Measurements from ENCODE around the gene RGS9. TPM values are rescaled to one million over a fixed set of nuclear protein-coding genes. Genes with fewer than 3 reads are reported as not detected.

Gene RGS9
- total and polyA plus RNA-seq, 2 experiments from 2014 or later: 12.8 to 29.6 TPM

GRCh38 chr17:65226227-65226626 is 89.1 kb downstream of the RGS9 start:
- Histone ChIP-seq H3K27ac (ENCODE audit: low read depth) (no peak overlapping the region), H4K20me1 (replicated peaks; ENCODE audit: insufficient read depth) (no peaks in the 10 kb centered on the region), H3K79me2 (replicated peaks; ENCODE audit: insufficient read depth) (no peaks in the 10 kb centered on the region), H3K4me3 (no peak overlapping the region), H3F3A (replicated peaks; ENCODE audit: low read depth) (no peaks in the 10 kb centered on the region), H3K4me2 (no peak overlapping the region), H2AFZ (no peak overlapping the region), H3K4me1 (ENCODE audit: insufficient read depth) (no peaks in the 10 kb centered on the region), H3K9me2 (ENCODE audit: insufficient read depth) (no peaks in the 10 kb centered on the region), H3K27me3 (ENCODE audit: insufficient read depth) (no peaks in the 10 kb centered on the region), H3K36me3 (ENCODE audit: insufficient read depth) (no peaks in the 10 kb centered on the region)
- H3K4me1 Mint-ChIP-seq: peaks cover 11% of the 10 kb centered on the region; the same call in 2 of the 3 replicates
- ATAC-seq: no peak
- no peak overlapping the region for H3K27ac Mint-ChIP-seq
- no peak overlapping the region for H3K4me3 Mint-ChIP-seq
- no peaks in the 10 kb centered on the region for H3K36me3 Mint-ChIP-seq (ENCODE audit: low read depth)
- DNase-seq (ENCODE audit: low spot score): no peak
- H3K27me3 Mint-ChIP-seq (ENCODE audit: insufficient read depth, low read depth, poor library complexity): peaks cover 1% of the 10 kb centered on the region
- no peaks in the 10 kb centered on the region for H3K9me3 Mint-ChIP-seq
- TF ChIP-seq CREB1 (CRISPR knock-in tag; IDR thresholded peaks at IDR 0.05; ENCODE audit: low read depth): no peak
- TF ChIP-seq ZNF114 (CRISPR knock-in tag; IDR thresholded peaks at IDR 0.05): no peak
- no peak for TF ChIP-seq NANOG (IDR thresholded peaks at IDR 0.05; ENCODE audit: borderline replicate concordance)
- TF ChIP-seq STAT1 (IDR thresholded peaks at IDR 0.05; ENCODE audit: unreplicated experiment): no peak

- Mint-ChIP-seq H3K4me3 (no peak overlapping the region), H3K27ac (no peak overlapping the region)
- TF ChIP-seq NANOG (IDR thresholded peaks at IDR 0.05; ENCODE audit: borderline replicate concordance) (no peak), JUNB (IDR thresholded peaks at IDR 0.05; ENCODE audit: unreplicated experiment) (no peak), CREB1 (CRISPR knock-in tag; IDR thresholded peaks at IDR 0.05; ENCODE audit: low read depth) (no peak), STAT1 (IDR thresholded peaks at IDR 0.05; ENCODE audit: unreplicated experiment) (no peak), POLR2AphosphoS5 (IDR thresholded peaks at IDR 0.05; ENCODE audit: low read depth) (no peak), ZNF114 (CRISPR knock-in tag; IDR thresholded peaks at IDR 0.05) (no peak), EZH2phosphoT487 (IDR thresholded peaks at IDR 0.05; ENCODE audit: unreplicated experiment) (no peak), REST (IDR thresholded peaks at IDR 0.05; ENCODE audit: unreplicated experiment) (no peak), ZNF462 (CRISPR knock-in tag; IDR thresholded peaks at IDR 0.05) (no peak), ZNF331 (CRISPR knock-in tag; IDR thresholded peaks at IDR 0.05; ENCODE audit: low read depth) (no peak), ETS1 (IDR thresholded peaks at IDR 0.05) (no peak)
Observed at GRCh38 chr17:65227637-65228036, 90.5 kb downstream of the RGS9 start.

More at GRCh38 chr17:65227637-65228036, 90.5 kb downstream of the RGS9 start:
- ATAC-seq (no peak), DNase-seq (ENCODE audit: low spot score) (no peak)
- Histone ChIP-seq H3K36me3 (ENCODE audit: insufficient read depth) (no peaks in the 10 kb centered on the region), H3K9me2 (ENCODE audit: insufficient read depth) (no peaks in the 10 kb centered on the region), H2AFZ (no peak overlapping the region), H3K4me3 (no peak overlapping the region), H4K20me1 (replicated peaks; ENCODE audit: insufficient read depth) (no peaks in the 10 kb centered on the region), H3K4me1 (ENCODE audit: insufficient read depth) (no peaks in the 10 kb centered on the region), H3K27ac (ENCODE audit: low read depth) (no peak overlapping the region), H3F3A (replicated peaks; ENCODE audit: low read depth) (no peaks in the 10 kb centered on the region), H3K27me3 (ENCODE audit: insufficient read depth) (no peaks in the 10 kb centered on the region), H3K4me2 (no peak overlapping the region), H3K79me2 (replicated peaks; ENCODE audit: insufficient read depth) (no peaks in the 10 kb centered on the region)
- Mint-ChIP-seq H3K9me3 (no peaks in the 10 kb centered on the region), H3K4me1 (peaks cover 11% of the 10 kb centered on the region; the same call in 2 of the 3 replicates), H3K36me3 (ENCODE audit: low read depth) (no peaks in the 10 kb centered on the region), H3K27me3 (ENCODE audit: insufficient read depth, low read depth, poor library complexity) (peaks cover 2% of the 10 kb centered on the region)
